Endothelial cell of umbilical vein (primary cell): ENCODE measurements around the gene TUBD1. TPM values are rescaled to one million over a fixed set of nuclear protein-coding genes. Genes with fewer than 3 reads are reported as not detected.
"Not testable (repeated sequence)": the region's sequence is repeated elsewhere in the genome, so short reads cannot be mapped to it uniquely, and the experiment has no call there.

Experiments used
- BruUV-seq: library from RNA; stranded (reverse); fragments of 400-500 nt; replicated peaks from 2 replicates; lab custom pipeline; 2021; lab: Mats Ljungman, UMichigan
- CTCF ChIA-PET: fragments of 300-600, 350-600 bp; sonication (Branson Sonifier 250); formaldehyde crosslinking; loops from one replicate; lab custom pipeline; 2021; ENCODE audit warnings: antibody characterized with exemption, inconsistent platforms; lab: Charles Lee
- POLR2A ChIA-PET: fragments of 300-600, 350-600 bp; sonication (Branson Sonifier 250); formaldehyde crosslinking; loops from one replicate; lab custom pipeline; 2021; ENCODE audit warnings: antibody characterized with exemption, inconsistent platforms; lab: Charles Lee
- DNase-seq: peaks from one replicate; pipeline ENCODE4 v3.0.0-alpha.2; 2011; ENCODE audit warnings: low read depth, low spot score
- FAIRE-seq: peaks from 2 replicates; lab custom pipeline; 2011; peaks lifted over from hg19 to GRCh38; lab: Jason Lieb, UNC
- H2AFZ ChIP-seq: 2 replicates; pipeline ENCODE4 v1.6.0; 2012; ENCODE audit warnings: low read depth, low read length, control low read depth, inconsistent platforms
- H3K27ac ChIP-seq: 2 replicates; pipeline ENCODE4 v1.5.1; 2011; ENCODE audit warnings: low read depth, mild to moderate bottlenecking, control low read depth, low read length, moderate library complexity; ENCODE audit not compliant: insufficient read depth
- H3K27me3 ChIP-seq, 2 experiments: 2 replicates each; pipeline versions ENCODE4 v1.6.0 to v1.6.1; 2011; ENCODE audit warnings: low read length in 2 of 2, mixed read lengths in 1 of 2; ENCODE audit not compliant: control insufficient read depth in 2 of 2, insufficient read depth in 2 of 2
- H3K36me3 ChIP-seq, 2 experiments: 2 replicates in 1 of 2; 3 replicates in 1 of 2; pipeline ENCODE4 v1.5.1; 2011; ENCODE audit warnings: low read length in 2 of 2, mild to moderate bottlenecking in 1 of 2, moderate library complexity in 1 of 2; ENCODE audit not compliant: control insufficient read depth in 2 of 2, insufficient read depth in 2 of 2; ENCODE audit errors: extremely low read depth in 1 of 2
- H3K4me1 ChIP-seq: 3 replicates; pipeline ENCODE4 v1.5.1; 2011; ENCODE audit warnings: mild to moderate bottlenecking, low read length; ENCODE audit not compliant: control insufficient read depth, insufficient read depth; ENCODE audit errors: extremely low read depth
- H3K4me2 ChIP-seq: 2 replicates; pipeline ENCODE4 v1.6.1; 2011; ENCODE audit warnings: low read length, control low read depth, mixed read lengths; ENCODE audit not compliant: insufficient read depth
- H3K4me3 ChIP-seq, 3 experiments: fragments of 200-600 bp in 1 of 3; sonication (generic), shearing (Covaris generic) in 1 of 3; replicated peaks in 1 of 3; 2 replicates each; pipeline ENCODE4 v1.5.1; 2011 to 2016; ENCODE audit warnings: control low read depth in 3 of 3, low read length in 3 of 3, mild to moderate bottlenecking in 2 of 3, inconsistent platforms in 1 of 3, low read depth in 1 of 3, moderate library complexity in 1 of 3; ENCODE audit not compliant: insufficient read depth in 1 of 3
- H3K79me2 ChIP-seq: 2 replicates; pipeline ENCODE4 v1.6.0; 2012; ENCODE audit warnings: low read length, inconsistent platforms; ENCODE audit not compliant: control insufficient read depth, insufficient read depth
- H3K9ac ChIP-seq: replicated peaks from 2 replicates; pipeline ENCODE3; 2011; ENCODE audit warnings: low read length, control low read depth; ENCODE audit not compliant: insufficient read depth; ENCODE audit errors: extremely low read depth
- H3K9me1 ChIP-seq: replicated peaks from 3 replicates; pipeline ENCODE4 v1.6.0; 2011; ENCODE audit warnings: mild to moderate bottlenecking, low read length; ENCODE audit not compliant: control insufficient read depth, insufficient read depth; ENCODE audit errors: extremely low read depth
- H3K9me3 ChIP-seq: replicated peaks from 2 replicates; pipeline ENCODE4 v1.5.1; 2012; ENCODE audit warnings: low read length, inconsistent platforms; ENCODE audit not compliant: control insufficient read depth, insufficient read depth
- H4K20me1 ChIP-seq: replicated peaks from 2 replicates; pipeline ENCODE3; 2011; ENCODE audit warnings: mild to moderate bottlenecking, low read length; ENCODE audit not compliant: control insufficient read depth, insufficient read depth; ENCODE audit errors: extremely low read depth
- CTCF ChIP-seq, 2 donors: IDR thresholded peaks; 1 replicate in 1 of 2; 2 replicates in 1 of 2; pipeline ENCODE4 v1.5.1; 2011; ENCODE audit warnings: low read length in 2 of 2, mild to moderate bottlenecking in 2 of 2, moderate library complexity in 2 of 2, control low read depth in 1 of 2, inconsistent platforms in 1 of 2, low read depth in 1 of 2; ENCODE audit not compliant: insufficient read depth in 1 of 2; ENCODE audit errors: extremely low read depth in 1 of 2
- EZH2 ChIP-seq: IDR thresholded peaks from 2 replicates; pipeline ENCODE4 v1.6.1; 2012; ENCODE audit warnings: borderline replicate concordance, low read depth, mild to moderate bottlenecking, moderate library complexity, low read length, inconsistent platforms; ENCODE audit not compliant: severe bottlenecking
- FOS ChIP-seq: IDR thresholded peaks from 2 replicates; pipeline ENCODE4 v1.6.1; 2011; ENCODE audit warnings: mild to moderate bottlenecking, low read length, moderate library complexity, borderline replicate concordance; ENCODE audit not compliant: insufficient read depth
- GATA2 ChIP-seq: IDR thresholded peaks from 2 replicates; pipeline ENCODE4 v1.7.0; 2011; ENCODE audit warnings: low read depth, mild to moderate bottlenecking, moderate library complexity, mixed read lengths, low read length; ENCODE audit not compliant: insufficient read length, insufficient read depth
- JUN ChIP-seq: IDR thresholded peaks from 2 replicates; pipeline ENCODE4 v1.6.1; 2011; ENCODE audit warnings: borderline replicate concordance, low read depth; ENCODE audit not compliant: insufficient read length, insufficient read depth
- MAX ChIP-seq: IDR thresholded peaks from 2 replicates; pipeline ENCODE4 v1.6.1; 2011; ENCODE audit not compliant: insufficient read depth, insufficient read length
- MYC ChIP-seq: IDR thresholded peaks from one replicate; pipeline ENCODE4 v1.6.1; 2011; ENCODE audit warnings: mild to moderate bottlenecking, low read depth, low read length
- POLR2A ChIP-seq: IDR thresholded peaks from 2 replicates; pipeline ENCODE4 v1.6.1; 2012; ENCODE audit warnings: low read depth, mild to moderate bottlenecking, control low read depth, low read length
- POLR2AphosphoS5 ChIP-seq: IDR thresholded peaks from 2 replicates; pipeline ENCODE4 v1.6.1; 2012; ENCODE audit warnings: low read depth, mild to moderate bottlenecking, control low read depth, low read length, moderate library complexity; ENCODE audit not compliant: insufficient read depth
- dilution Hi-C: fragments of 300-500 bp; cut with MboI; formaldehyde crosslinking; loops from one replicate; pipeline ENCODE4 v1.15.0; 2019; ENCODE audit warnings: low sequenced_read_pairs; ENCODE audit not compliant: extremely low pct_ligation_motif_present
- intact Hi-C: fragments of 100-400 bp; cut with micrococcal nuclease; formaldehyde crosslinking; loops from one replicate; pipeline ENCODE4 v1.10.0; 2022
- polyA plus RNA-seq, 4 experiments: library from polyadenylated mRNA; depleted of rRNA in 3 of 4; stranded (reverse) in 3 of 4; unstranded in 1 of 4; fragments of >200 nt; gene quantifications; 2 replicates each; pipeline versions ENCODE4 v1.2.1 to v1.2.3, GENCODE V29; 2011 to 2012; ENCODE audit warnings: missing spikeins in 1 of 4
- total RNA-seq: library from RNA; stranded (reverse); gene quantifications from 2 replicates; pipeline ENCODE4 v1.2.3, GENCODE V29; 2021

TUBD1 gene
- total and polyA plus RNA-seq, 2 donors (not counting 3 experiments of a cell fraction or from before 2014, with no cell fraction given), result 4.9 to 11.3 TPM

GRCh38 chr17:59851439-59852375, 41.0 kb downstream of the TUBD1 start:
- no peaks in the 10 kb centered on the region for H4K20me1 ChIP-seq
- dilution Hi-C loops, result no loop called here
- ChIA-PET POLR2A (no interaction called here), CTCF (interaction anchor here (1.4 kb wide), 1 partner anchor 98 kb away, joined by 4 read pairs; no protein-coding TSS in a partner anchor)
- no peak overlapping the region for H2AFZ ChIP-seq
- peaks cover 27% of the 10 kb centered on the region for H3K4me1 ChIP-seq
- DNase-seq (no peak), FAIRE-seq (no peak)
- H3K4me3 ChIP-seq, result no peak overlapping the region
- intact Hi-C loops, result no loop called here
- no peaks in the 10 kb centered on the region for H3K9me3 ChIP-seq
- H3K9me1 ChIP-seq, result no peaks in the 10 kb centered on the region
- TF ChIP-seq EZH2 (no peak), JUN (no peak), FOS (no peak), MYC (no peak), GATA2 (no peak), POLR2A (no peak), POLR2AphosphoS5 (no peak), CTCF (IDR thresholded peaks at IDR 0.05; ENCODE audit: extremely low read depth in 1 of 2, insufficient read depth in 1 of 2, low read depth in 1 of 2, low read length in 2 of 2) (no peak), MAX (no peak)
- H3K36me3 ChIP-seq, result no peaks in the 10 kb centered on the region
- no peak overlapping the region for H3K4me2 ChIP-seq
- no peak overlapping the region for H3K27ac ChIP-seq
- no peaks in the 10 kb centered on the region for H3K79me2 ChIP-seq
- H3K27me3 ChIP-seq, result no peaks in the 10 kb centered on the region
- H3K9ac ChIP-seq, result no peak overlapping the region
- BruUV-seq, result no TSS peak

GRCh38 chr17:59850311-59850710, 42.4 kb downstream of the TUBD1 start:
- H3K9ac ChIP-seq, H3K9me1 ChIP-seq, DNase-seq, BruUV-seq, H3K27me3 ChIP-seq, H3K27ac ChIP-seq, dilution Hi-C loops, H3K79me2 ChIP-seq, POLR2A ChIA-PET, H2AFZ ChIP-seq, H3K36me3 ChIP-seq, H3K4me3 ChIP-seq, H3K4me2 ChIP-seq, H4K20me1 ChIP-seq, intact Hi-C loops, FAIRE-seq, H3K9me3 ChIP-seq: not testable (repeated sequence)
- CTCF ChIA-PET, result interaction anchor here (1.4 to 6.4 kb wide), 2 partner anchors 9 to 96 kb away, joined by 4 to 55 read pairs; no protein-coding TSS in a partner anchor
- H3K4me1 ChIP-seq, result peaks cover 28% of the 10 kb centered on the region
